ENCODE results near the gene HOXC6. TPM values are rescaled to one million over a fixed set of nuclear protein-coding genes. Genes with fewer than 3 reads are reported as not detected.
A peak's percentile ranks its signal among the peaks of the same experiment; 100 is the strongest.

HOXC6 gene
- total RNA-seq, 2 donors from 2014 or later = not detected

GRCh38 chr12:54019924-54020590 lies 8.2 kb upstream of the HOXC6 start:
- Histone ChIP-seq H3K4me1 (peaks cover 0 to 39% of the 10 kb centered on the region in 2 donors), H3K4me3 (no peak overlapping the region), H3K27ac (peak overlapping the region; percentile 35 to 55), H3K9me3 (no peaks in the 10 kb centered on the region), H3K36me3 (no peaks in the 10 kb centered on the region), H3K27me3 (peaks cover 14 to 33% of the 10 kb centered on the region in 2 donors)
- DNase-seq (ENCODE audit: low spot score) = no peak
- no peak for TF ChIP-seq CTCF (IDR thresholded peaks at IDR 0.05)

DNA sequence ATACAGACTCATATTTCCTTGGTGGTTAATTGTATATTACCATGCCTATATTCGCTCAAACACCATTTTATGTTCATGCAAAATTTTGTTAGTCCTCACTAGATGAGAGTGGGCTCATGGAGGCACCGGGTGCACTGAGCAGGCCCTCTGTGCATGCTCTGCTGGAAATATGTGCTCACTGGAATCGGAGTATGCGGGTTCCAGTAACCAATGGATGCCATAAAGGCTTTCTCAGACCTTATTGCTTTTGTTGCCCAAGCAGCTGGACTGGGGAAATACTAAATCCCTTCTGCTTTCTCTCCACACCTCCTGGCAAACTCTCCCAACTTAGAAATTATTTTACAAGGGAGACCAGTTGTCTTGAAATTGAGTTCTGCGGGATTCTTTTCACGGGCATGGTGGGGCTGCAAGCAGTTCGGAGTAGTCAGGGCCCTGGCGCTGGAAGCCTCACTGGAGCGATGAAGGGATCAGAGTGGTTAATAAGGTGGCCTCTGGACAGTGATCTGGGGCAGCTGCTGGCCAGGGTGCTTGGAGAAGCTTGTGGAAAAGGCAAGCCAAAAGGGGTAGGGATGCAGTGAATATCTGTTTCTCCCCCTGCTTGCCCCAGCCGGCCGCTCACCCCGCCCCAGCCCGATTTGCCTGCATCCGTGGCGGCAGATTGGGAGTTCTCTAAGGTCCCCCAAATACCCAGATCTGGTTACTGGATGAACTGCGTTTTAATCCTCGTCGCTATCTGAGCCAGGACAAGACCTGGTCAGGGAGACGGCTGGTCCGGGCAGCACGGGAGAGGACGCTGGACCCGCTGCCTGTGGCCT lies 7.4 kb upstream of the HOXC6 start:
- Histone ChIP-seq H3K9me3 (no peaks in the 10 kb centered on the region), H3K27me3 (peaks cover 7 to 28% of the 10 kb centered on the region in 2 donors), H3K36me3 (no peaks in the 10 kb centered on the region), H3K4me1 (peaks cover 0 to 39% of the 10 kb centered on the region in 2 donors), H3K4me3 (no peak overlapping the region), H3K27ac (peak overlapping the region; percentile 35 to 55)
- DNase-seq (ENCODE audit: low spot score) = no peak
- TF ChIP-seq CTCF (IDR thresholded peaks at IDR 0.05) = no peak

DNA sequence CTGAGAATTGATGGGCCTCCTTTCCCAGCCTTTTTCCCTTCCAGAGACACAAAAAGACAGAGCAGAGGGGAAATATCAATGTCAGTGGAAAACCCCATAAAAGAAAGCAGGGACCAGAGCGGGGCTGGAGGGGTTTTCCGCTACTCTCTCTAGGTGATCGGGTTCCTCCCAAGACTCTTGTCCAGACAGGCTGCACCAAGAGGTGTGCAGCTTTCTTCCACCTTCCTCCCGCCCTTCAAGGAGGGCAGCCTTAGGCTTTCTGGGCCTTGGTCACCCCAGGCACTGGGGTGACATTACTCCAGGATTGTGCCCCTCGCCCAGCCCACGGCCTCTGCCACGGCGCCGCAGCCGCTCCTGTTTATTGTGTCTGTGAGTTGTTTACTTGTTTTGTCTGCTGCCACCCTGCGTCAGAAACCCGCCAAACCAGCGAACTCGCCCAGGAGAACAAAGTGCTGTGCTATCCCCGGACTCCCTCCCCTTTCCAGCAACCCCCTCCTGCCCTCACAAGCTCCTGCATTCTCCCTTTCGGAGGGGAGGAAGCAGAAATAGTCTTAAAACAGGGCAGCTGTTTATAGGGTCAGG lies 6.7 kb upstream of the HOXC6 start:
- Histone ChIP-seq H3K27ac (no peak overlapping the region), H3K36me3 (no peaks in the 10 kb centered on the region), H3K4me3 (no peak overlapping the region), H3K9me3 (no peaks in the 10 kb centered on the region), H3K4me1 (peaks cover 0 to 36% of the 10 kb centered on the region in 2 donors), H3K27me3 (peaks cover 9 to 29% of the 10 kb centered on the region in 2 donors)
- no peak for TF ChIP-seq CTCF (IDR thresholded peaks at IDR 0.05)
- DNase-seq (ENCODE audit: low spot score) = no peak

GRCh38 chr12:54022960-54023884 lies 5.0 kb upstream of the HOXC6 start:
- Histone ChIP-seq H3K9me3 (no peaks in the 10 kb centered on the region), H3K27me3 (peaks cover 16 to 29% of the 10 kb centered on the region in 2 donors), H3K36me3 (no peaks in the 10 kb centered on the region), H3K4me1 (peaks cover 0 to 19% of the 10 kb centered on the region in 2 donors), H3K4me3 (no peak overlapping the region), H3K27ac (no peak overlapping the region)
- DNase-seq (ENCODE audit: low spot score) = no peak
- TF ChIP-seq CTCF (IDR thresholded peaks at IDR 0.05) = no peak

GRCh38 chr12:54024127-54024526 lies 4.1 kb upstream of the HOXC6 start:
- Histone ChIP-seq H3K36me3 (no peaks in the 10 kb centered on the region), H3K27ac (no peak overlapping the region), H3K4me3 (no peak overlapping the region), H3K4me1 (peaks cover 0 to 12% of the 10 kb centered on the region in 2 donors), H3K27me3 (peaks cover 24 to 38% of the 10 kb centered on the region in 2 donors), H3K9me3 (no peaks in the 10 kb centered on the region)
- no peak for TF ChIP-seq CTCF (IDR thresholded peaks at IDR 0.05)
- DNase-seq (ENCODE audit: low spot score) = no peak
